ENCODE data around the gene PDCD5. TPM values are rescaled to one million over a fixed set of nuclear protein-coding genes. Genes with fewer than 3 reads are reported as not detected.
"Not testable (repeated sequence)": the region's sequence is repeated elsewhere in the genome, so short reads cannot be mapped to it uniquely, and the experiment has no call there.

Gene PDCD5
- total RNA-seq, 1 donor from 2014 or later: 88.9 TPM

DNA sequence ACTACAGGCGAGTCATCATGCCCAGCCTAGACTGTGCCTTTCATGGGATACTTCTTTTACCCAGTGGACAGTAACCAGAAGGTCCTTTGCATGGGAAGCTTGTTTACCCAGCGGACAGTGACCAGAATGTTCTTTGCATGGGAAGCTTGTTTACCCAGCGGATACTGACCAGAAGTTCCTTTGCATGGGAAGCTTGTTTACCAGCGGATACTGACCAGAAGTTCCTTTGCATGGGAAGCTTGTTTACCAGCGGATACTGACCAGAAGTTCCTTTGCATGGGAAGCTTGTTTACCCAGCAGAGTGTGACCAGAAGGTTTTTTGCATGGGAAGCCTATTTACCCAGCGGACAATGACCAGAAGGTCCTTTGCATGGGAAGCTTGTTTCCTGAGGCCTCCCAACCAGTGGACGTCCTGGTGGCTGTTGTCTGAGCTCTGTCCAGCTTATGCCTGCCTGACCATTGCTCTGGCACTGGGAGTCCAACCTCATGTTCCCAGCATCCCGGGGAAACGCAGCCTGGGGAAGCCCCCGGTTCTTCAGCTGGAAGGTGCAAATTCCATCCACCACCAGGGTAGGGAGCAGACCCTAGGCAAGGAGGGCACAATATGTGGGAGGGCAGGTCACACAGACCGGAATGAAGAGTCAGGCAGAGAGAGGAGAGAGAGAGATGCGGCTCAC is 41.6 kb upstream of the PDCD5 start:
- H3K4me3 Mint-ChIP-seq: no peak overlapping the region
- peaks cover 6% of the 10 kb centered on the region for H3K27me3 Mint-ChIP-seq (ENCODE audit: insufficient read depth, low read depth)

DNA sequence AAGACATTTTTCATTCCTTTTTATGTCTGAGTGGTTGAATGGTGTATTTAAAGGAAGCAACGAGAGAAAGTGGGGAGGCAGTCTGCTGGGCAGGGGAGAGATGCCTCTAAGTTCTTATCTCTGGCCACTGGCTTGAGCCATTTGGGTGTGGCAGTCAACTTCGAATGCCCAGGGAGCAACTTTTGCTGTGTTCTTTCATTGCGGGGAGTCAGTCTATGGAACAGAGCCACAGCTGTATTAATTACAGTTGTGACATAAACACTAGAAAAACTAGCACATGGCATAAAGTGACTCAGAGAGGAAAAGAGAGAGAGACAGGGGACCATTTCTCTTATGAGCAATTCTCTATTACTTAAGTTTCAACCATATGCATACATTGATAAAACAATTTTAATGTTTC is 40.4 kb upstream of the PDCD5 start:
- no peak for DNase-seq (ENCODE audit: low spot score)
- Histone ChIP-seq H3K36me3 (no peaks in the 10 kb centered on the region), H3K27me3 (no peaks in the 10 kb centered on the region), H3K9me3 (ENCODE audit: low read depth) (no peaks in the 10 kb centered on the region), H3F3A (ENCODE audit: low read depth) (no peaks in the 10 kb centered on the region), H2AFZ (replicated peaks) (no peak overlapping the region), H3K4me1 (no peaks in the 10 kb centered on the region), H3K79me2 (ENCODE audit: low read depth) (no peaks in the 10 kb centered on the region), H3K4me3 (no peak overlapping the region), H3K4me2 (no peak overlapping the region), H4K20me1 (ENCODE audit: low read depth) (no peaks in the 10 kb centered on the region), H3K27ac (no peak overlapping the region), H3K9ac (no peak overlapping the region)
- Mint-ChIP-seq H3K27ac (no peak overlapping the region), H3K9me3 (peaks cover 14% of the 10 kb centered on the region), H3K36me3 (no peaks in the 10 kb centered on the region), H3K4me3 (no peak overlapping the region), H3K4me1 (peaks cover 15% of the 10 kb centered on the region), H3K27me3 (ENCODE audit: insufficient read depth, low read depth) (peaks cover 5% of the 10 kb centered on the region)
- TF ChIP-seq EZH2 (IDR thresholded peaks at IDR 0.05): no peak
- TF ChIP-seq, protein P1, sequence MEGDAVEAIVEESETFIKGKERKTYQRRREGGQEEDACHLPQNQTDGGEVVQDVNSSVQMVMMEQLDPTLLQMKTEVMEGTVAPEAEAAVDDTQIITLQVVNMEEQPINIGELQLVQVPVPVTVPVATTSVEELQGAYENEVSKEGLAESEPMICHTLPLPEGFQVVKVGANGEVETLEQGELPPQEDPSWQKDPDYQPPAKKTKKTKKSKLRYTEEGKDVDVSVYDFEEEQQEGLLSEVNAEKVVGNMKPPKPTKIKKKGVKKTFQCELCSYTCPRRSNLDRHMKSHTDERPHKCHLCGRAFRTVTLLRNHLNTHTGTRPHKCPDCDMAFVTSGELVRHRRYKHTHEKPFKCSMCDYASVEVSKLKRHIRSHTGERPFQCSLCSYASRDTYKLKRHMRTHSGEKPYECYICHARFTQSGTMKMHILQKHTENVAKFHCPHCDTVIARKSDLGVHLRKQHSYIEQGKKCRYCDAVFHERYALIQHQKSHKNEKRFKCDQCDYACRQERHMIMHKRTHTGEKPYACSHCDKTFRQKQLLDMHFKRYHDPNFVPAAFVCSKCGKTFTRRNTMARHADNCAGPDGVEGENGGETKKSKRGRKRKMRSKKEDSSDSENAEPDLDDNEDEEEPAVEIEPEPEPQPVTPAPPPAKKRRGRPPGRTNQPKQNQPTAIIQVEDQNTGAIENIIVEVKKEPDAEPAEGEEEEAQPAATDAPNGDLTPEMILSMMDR (IDR thresholded peaks at IDR 0.05): no peak
- TF ChIP-seq EZH2phosphoT487 (IDR thresholded peaks at IDR 0.05): no peak

More for the DNA sequence above, 41.6 kb upstream of the PDCD5 start:
- no peaks in the 10 kb centered on the region for H3F3A ChIP-seq (ENCODE audit: low read depth)
- no peak overlapping the region for H3K4me2 ChIP-seq
- H3K27ac ChIP-seq: no peak overlapping the region
- H3K36me3 ChIP-seq: no peaks in the 10 kb centered on the region
- H3K9me3 ChIP-seq (ENCODE audit: low read depth): no peaks in the 10 kb centered on the region
- H3K9ac ChIP-seq: no peak overlapping the region
- TF ChIP-seq EZH2phosphoT487 (IDR thresholded peaks at IDR 0.05): no peak
- no peak for TF ChIP-seq EZH2 (IDR thresholded peaks at IDR 0.05)
- TF ChIP-seq, protein P1 (IDR thresholded peaks at IDR 0.05): no peak
- peaks cover 10% of the 10 kb centered on the region for H3K4me1 Mint-ChIP-seq
- no peaks in the 10 kb centered on the region for H4K20me1 ChIP-seq (ENCODE audit: low read depth)
- no peak for DNase-seq (ENCODE audit: low spot score)
- H3K36me3 Mint-ChIP-seq: no peaks in the 10 kb centered on the region
- H3K4me1 ChIP-seq: no peaks in the 10 kb centered on the region
- no peaks in the 10 kb centered on the region for H3K27me3 ChIP-seq
- H3K79me2 ChIP-seq (ENCODE audit: low read depth): no peaks in the 10 kb centered on the region
- H3K4me3 ChIP-seq: no peak overlapping the region
- H3K27ac Mint-ChIP-seq: no peak overlapping the region
- H2AFZ ChIP-seq (replicated peaks): no peak overlapping the region
- peaks cover 21% of the 10 kb centered on the region for H3K9me3 Mint-ChIP-seq

DNA sequence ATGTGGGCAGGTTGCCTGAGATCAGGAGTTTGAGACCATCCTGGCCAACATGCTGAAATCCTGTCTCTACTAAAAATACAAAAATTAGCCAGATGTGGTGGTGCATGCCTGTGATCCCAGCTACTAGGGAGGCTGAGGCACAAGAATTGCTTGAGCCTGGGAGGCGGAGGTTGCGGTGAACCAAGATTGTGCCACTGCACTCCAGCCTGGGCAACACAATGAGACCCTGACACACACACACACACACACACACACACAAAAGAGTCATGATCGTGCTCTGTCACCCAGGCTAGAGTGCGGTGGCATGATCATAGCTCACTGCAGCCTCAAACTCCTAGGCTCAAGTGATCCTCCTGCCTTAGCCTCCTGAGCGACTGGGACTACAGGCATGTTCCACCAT is 39.6 kb upstream of the PDCD5 start:
- H3K36me3 ChIP-seq; H3K27ac ChIP-seq; H3K9me3 ChIP-seq (ENCODE audit: low read depth); H3K27me3 ChIP-seq; H3F3A ChIP-seq (ENCODE audit: low read depth); H3K9ac ChIP-seq; H3K4me3 Mint-ChIP-seq; H2AFZ ChIP-seq (replicated peaks); H3K4me1 ChIP-seq; H4K20me1 ChIP-seq (ENCODE audit: low read depth); H3K4me2 ChIP-seq; H3K27me3 Mint-ChIP-seq (ENCODE audit: insufficient read depth, low read depth); H3K27ac Mint-ChIP-seq; DNase-seq (ENCODE audit: low spot score); H3K4me3 ChIP-seq; H3K79me2 ChIP-seq (ENCODE audit: low read depth); H3K36me3 Mint-ChIP-seq: not testable (repeated sequence)
- Mint-ChIP-seq H3K9me3 (peaks cover 13% of the 10 kb centered on the region), H3K4me1 (peaks cover 15% of the 10 kb centered on the region)

DNA sequence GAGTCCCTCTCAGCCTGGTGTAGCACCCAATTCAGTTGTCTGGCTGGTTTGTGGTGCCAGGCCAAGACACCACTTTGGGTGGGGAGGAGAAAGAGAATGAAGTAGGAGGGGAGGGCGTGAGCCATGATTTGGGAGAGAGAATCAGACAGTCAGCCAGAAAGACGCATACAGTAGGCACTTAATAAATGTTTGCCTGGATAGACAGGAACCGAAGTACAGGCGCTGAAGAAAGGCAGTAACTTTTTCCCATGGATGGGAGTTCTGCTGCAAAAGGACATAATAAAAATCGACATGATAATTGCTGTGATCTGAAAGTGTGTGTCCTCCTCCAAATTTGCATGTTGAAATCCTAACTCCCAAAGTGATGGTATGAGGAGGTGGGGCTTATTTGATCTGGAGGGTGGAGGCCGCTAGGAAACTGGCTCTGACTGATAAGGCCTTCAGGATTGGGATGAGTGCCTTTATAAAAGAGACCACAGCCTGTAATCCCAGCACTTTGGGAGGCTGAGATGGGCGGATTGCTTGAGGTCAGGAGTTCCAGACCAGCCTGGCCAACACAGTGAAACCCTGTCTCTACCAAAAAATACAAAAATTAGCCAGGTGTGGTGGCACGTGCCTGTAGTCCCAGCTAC is 38.4 kb upstream of the PDCD5 start:
- H3K4me1 Mint-ChIP-seq: peaks cover 12% of the 10 kb centered on the region
- no peak overlapping the region for H2AFZ ChIP-seq (replicated peaks)
- H3K4me3 Mint-ChIP-seq: no peak overlapping the region
- H3K4me3 ChIP-seq: no peak overlapping the region
- no peaks in the 10 kb centered on the region for H3F3A ChIP-seq (ENCODE audit: low read depth)
- no peak overlapping the region for H3K9ac ChIP-seq
- DNase-seq (ENCODE audit: low spot score): no peak
- no peaks in the 10 kb centered on the region for H3K36me3 ChIP-seq
- H3K27me3 ChIP-seq: no peaks in the 10 kb centered on the region
- H3K9me3 Mint-ChIP-seq: peaks cover 10% of the 10 kb centered on the region
- H3K27ac ChIP-seq: no peak overlapping the region
- no peaks in the 10 kb centered on the region for H3K79me2 ChIP-seq (ENCODE audit: low read depth)
- TF ChIP-seq EZH2 (IDR thresholded peaks at IDR 0.05) (no peak), EZH2phosphoT487 (IDR thresholded peaks at IDR 0.05) (no peak)
- TF ChIP-seq, protein P1 (IDR thresholded peaks at IDR 0.05): no peak
- H3K27ac Mint-ChIP-seq: no peak overlapping the region
- H4K20me1 ChIP-seq (ENCODE audit: low read depth): no peaks in the 10 kb centered on the region
- no peaks in the 10 kb centered on the region for H3K36me3 Mint-ChIP-seq
- no peak overlapping the region for H3K4me2 ChIP-seq
- H3K27me3 Mint-ChIP-seq (ENCODE audit: insufficient read depth, low read depth): peaks cover 2% of the 10 kb centered on the region
- no peaks in the 10 kb centered on the region for H3K4me1 ChIP-seq
- H3K9me3 ChIP-seq (ENCODE audit: low read depth): no peaks in the 10 kb centered on the region

Measured in neural progenitor cell (in vitro differentiated cells).